ENCODE results near the gene EEF1A2.

Gene EEF1A2

GRCh38 chr20:63536997-63537524, 38.2 kb upstream of the EEF1A2 start, which contains the start of gene PTK6:
Gene PTK6 (minus strand): TSS chr20:63537376. CDS start chr20:63537314, 62 bp downstream.
- no peak for DNase-seq

- DNase-seq, result no peak
These were observed 37.5 kb upstream of the EEF1A2 start for GRCh38 chr20:63536241-63536977.

GRCh38 chr20:63534831-63535651, 36.2 kb upstream of the EEF1A2 start:
- no peak for DNase-seq

GRCh38 chr20:63534427-63534830, 35.5 kb upstream of the EEF1A2 start:
- no peak for DNase-seq

GRCh38 chr20:63533871-63534393, 35.0 kb upstream of the EEF1A2 start:
- DNase-seq, result no peak

GRCh38 chr20:63533388-63533787, 34.5 kb upstream of the EEF1A2 start:
- DNase-seq, result no peak

- no peak for DNase-seq
These were observed 33.6 kb upstream of the EEF1A2 start for GRCh38 chr20:63532449-63532971.

GRCh38 chr20:63531686-63532448, 33.0 kb upstream of the EEF1A2 start:
- no peak for DNase-seq

GRCh38 chr20:63530788-63531160, 31.9 kb upstream of the EEF1A2 start:
- no peak for DNase-seq

- DNase-seq, result no peak
These were observed 31.2 kb upstream of the EEF1A2 start for GRCh38 chr20:63529861-63530787.

- no peak for DNase-seq
These were observed 30.4 kb upstream of the EEF1A2 start for GRCh38 chr20:63529180-63529860.

GRCh38 chr20:63527184-63527583, 28.3 kb upstream of the EEF1A2 start:
- DNase-seq, result no peak

- DNase-seq, result no peak
These were observed 27.1 kb upstream of the EEF1A2 start for GRCh38 chr20:63525971-63526370.

- no peak for DNase-seq
These were observed 26.3 kb upstream of the EEF1A2 start for GRCh38 chr20:63525185-63525584.

- no peak for DNase-seq
These were observed 24.2 kb upstream of the EEF1A2 start for GRCh38 chr20:63522981-63523611.

GRCh38 chr20:63522091-63522868, 23.4 kb upstream of the EEF1A2 start:
- DNase-seq, result no peak

- no peak for DNase-seq
These were observed 22.7 kb upstream of the EEF1A2 start for GRCh38 chr20:63521602-63522001.

- DNase-seq, result peak; percentile 66
These were observed 22.2 kb upstream of the EEF1A2 start for GRCh38 chr20:63520934-63521601.

- DNase-seq, result peak; percentile 87
These were observed 21.6 kb upstream of the EEF1A2 start, which contains the start of gene PPDPF for GRCh38 chr20:63520504-63520933. Gene PPDPF (plus strand): TSS chr20:63520765. CDS start chr20:63521309, 544 bp downstream.
